HG03457 (cell line): Measurements from ENCODE around the gene SEC61A2.
"Not testable (repeated sequence)": the region's sequence is repeated elsewhere in the genome, so short reads cannot be mapped to it uniquely, and the experiment has no call there.

Experiments
- ATAC-seq: cut with Tn5 transposase; IDR thresholded peaks from one replicate; pipeline ENCODE4 v1.9.1; 2021; ENCODE audit warnings: moderate number of reproducible peaks; ENCODE audit not compliant: unreplicated experiment

SEC61A2 gene

DNA sequence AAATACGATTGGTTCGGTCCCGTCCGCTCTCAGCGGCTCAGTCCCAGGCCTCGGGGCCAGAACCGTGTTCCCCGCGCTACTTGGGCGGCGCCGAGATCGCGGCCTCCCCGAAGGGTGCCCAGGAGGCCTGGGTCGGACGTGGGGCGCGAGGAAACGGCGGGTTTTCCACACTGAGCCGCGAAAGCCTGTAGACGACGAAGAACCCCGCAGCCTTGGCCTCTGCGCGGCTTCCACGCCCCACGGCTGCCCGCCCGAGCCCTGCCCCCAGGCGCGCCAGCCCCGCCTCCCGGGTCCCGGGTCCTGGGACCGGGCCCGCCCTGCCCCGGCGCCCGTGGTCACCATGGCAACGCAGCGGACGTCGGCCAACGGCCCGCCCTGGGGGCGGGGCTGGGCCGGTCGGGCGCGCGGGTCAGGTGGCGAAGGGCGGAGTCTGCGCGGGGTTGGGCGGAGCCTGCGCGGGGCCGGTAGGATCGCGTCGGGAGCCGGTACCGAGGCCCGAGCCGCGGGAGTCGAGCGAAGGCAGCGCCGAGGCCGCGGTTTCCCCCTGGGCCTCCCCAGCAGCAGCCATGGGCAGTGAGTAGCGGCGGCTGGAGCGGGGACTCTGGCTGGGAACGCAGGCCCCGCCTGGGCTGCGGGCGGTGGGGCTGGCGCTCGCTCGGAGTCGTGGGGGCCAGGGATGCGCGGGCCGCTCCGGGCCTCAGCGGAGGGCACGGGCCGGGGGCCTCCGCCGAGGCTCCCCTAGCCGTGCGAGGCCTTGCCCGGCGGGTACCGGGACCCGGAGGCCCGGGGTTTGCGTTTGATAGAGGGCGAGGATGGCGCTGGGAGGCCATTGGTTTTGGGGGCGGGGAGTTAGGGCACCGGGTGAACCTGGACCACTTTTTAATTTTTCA lies at the start of gene SEC61A2:
Gene SEC61A2, plus strand, starts transcription at position 456 of the 890 bp plus-strand sequence. Its CDS starts 111 bp downstream, at position 567.
- peak; percentile 85 for ATAC-seq

DNA sequence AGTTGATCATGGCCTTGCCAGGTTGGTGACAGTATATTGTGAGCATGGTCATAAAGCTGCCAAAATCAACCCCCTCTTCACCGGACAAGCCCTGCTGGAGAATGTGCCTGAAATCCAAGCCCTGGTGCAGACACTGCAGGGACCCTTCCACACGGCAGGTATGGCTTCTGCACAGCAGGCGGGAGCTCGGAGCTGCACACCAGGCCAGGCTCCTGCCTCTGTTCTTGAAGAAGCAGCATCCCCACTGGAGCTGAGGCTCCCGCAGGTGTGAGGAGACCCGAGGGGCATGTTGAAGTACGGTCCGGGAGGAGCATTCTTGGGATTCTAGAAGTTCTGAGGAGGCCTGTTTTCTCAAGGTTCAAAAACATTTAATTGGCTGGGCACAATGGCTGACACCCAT lies 48.0 kb upstream of the SEC61A2 start:
- no peak for ATAC-seq

DNA sequence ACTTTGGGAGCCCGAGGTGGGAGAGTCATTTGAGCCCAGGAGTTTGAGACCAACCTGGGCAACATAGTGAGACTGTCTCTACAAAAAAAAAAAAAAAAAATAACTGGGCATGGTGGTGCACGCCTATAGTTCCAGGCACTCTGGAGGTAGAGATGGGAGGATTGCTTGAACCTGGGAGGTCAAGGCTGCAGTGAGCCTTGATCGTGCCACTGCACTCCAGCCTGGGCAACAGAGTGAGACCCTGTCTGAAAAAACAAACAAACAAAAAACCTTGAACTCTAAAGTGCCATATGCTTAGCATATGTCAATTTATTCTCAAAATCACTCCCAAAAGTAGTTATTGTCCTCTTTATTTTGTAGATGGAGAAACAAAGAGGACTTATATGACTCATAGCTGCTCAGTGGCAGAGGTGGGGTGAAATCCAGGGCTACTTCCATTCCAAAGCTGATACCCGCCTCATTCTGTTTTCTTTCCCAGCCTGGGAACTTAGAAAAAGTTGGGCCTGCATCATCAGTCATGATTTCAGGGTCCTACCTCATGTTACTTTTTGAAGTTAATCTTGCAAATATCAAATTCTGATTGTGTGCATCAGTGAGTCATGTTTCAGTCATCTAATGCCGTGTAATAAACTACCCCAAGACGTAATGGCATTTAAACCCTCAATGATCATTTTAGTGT lies 47.5 kb upstream of the SEC61A2 start:
- no peak for ATAC-seq

DNA sequence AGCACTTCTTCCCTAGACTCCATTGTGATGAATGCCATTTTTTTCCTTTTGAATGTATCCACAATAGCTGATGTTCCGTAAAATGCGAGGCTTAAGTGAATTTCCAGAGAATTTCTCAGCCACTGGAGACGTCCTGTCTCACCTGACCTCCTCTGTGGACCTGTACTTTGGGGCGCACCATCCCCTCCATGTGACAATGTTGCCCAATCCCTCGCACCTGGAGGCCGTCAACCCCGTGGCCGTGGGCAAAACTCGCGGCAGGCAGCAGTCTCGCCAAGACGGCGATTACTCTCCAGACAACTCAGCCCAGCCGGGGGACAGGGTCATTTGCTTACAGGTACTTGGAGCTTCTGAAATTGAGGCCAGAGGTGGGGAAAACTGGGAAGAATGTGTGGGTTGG lies 40.6 kb upstream of the SEC61A2 start:
- no peak for ATAC-seq

DNA sequence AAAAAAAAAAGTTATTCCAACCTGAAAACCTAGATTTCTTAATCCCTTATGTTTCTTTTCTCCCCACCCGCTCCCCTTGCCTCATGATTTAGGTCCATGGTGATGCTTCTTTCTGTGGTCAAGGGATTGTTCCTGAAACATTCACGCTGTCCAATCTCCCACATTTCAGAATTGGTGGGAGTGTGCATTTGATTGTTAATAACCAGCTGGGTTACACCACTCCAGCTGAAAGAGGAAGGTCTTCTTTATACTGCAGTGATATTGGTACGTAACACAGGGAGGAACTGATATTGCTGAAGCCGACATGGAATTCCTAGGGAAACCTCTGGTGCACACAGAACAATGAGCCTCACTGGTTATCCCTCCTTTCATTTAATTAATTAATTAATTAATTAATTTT lies 38.1 kb upstream of the SEC61A2 start:
- no peak for ATAC-seq

DNA sequence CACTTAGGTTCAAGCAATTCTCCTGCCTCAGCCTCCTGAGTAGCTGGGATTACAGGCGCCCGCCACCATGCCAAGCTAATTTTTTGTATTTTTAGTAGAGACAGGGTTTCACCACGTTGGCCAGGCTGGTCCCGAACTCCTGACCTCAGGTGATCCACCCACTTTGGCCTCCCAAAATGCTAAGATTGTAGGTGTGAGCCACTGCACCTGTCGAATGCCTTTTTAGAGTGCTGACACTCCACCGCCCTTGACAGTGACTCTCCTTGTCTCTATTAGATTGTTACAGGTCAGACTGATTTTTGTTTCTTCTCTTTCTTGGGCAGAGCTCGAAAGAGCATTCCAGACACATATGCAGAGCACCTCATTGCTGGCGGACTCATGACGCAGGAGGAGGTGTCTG lies 32.1 kb upstream of the SEC61A2 start:
- not testable (repeated sequence) for ATAC-seq

DNA sequence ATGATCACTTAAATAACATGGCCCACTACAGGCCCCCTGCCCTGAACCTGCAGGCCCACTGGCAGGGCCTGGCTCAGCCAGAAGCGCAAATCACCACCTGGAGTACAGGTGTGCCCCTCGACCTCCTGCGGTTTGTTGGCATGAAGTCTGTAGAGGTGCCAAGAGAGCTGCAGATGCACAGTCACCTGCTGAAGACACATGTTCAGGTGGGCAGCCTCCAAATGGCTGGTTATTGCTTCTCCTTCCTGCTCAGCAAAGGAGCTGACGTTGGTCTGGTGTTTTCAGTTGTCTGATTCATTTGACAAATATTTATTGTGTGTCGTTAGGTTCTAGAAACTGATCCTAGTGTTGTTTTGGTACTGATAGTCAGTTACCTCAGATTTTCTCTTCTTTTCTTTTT lies 31.7 kb upstream of the SEC61A2 start:
- no peak for ATAC-seq

DNA sequence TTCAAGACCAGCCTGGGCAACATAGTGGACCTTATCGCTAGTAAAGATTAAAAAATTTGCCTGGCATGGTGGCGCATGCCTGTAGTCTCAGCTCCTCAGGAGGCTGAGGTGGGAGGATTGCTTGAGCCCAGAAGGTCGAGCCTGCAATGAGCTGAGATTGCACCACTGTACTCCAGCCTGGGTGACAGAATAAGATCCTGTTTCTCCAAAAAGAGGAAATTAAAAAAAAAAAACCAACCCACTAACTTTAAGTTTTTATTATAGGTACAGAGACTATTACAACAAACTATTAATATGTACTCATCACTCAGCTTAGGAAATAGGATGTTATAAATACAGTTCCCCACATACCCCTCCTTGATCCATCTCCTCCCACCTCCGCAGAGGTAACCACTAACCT lies 30.5 kb upstream of the SEC61A2 start:
- ATAC-seq: no peak

DNA sequence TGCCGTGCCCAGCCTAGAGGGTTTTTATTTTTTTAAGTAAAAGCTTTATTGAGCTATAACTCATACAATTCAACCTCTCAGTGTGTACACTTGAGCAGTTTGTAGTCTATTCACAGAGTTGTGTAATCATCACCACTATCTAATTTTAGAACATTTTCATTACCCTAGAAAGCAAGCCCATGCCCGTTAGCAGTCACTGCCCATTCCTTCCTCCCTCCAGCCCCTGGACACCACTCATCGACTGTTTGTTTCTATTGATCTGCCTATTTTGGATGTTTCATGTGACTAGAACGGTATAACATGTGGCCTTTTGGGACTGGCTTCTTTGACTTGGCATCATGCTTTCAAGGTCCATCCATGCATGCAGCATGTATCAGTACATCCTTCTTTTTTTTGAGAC lies 25.7 kb upstream of the SEC61A2 start:
- no peak for ATAC-seq

DNA sequence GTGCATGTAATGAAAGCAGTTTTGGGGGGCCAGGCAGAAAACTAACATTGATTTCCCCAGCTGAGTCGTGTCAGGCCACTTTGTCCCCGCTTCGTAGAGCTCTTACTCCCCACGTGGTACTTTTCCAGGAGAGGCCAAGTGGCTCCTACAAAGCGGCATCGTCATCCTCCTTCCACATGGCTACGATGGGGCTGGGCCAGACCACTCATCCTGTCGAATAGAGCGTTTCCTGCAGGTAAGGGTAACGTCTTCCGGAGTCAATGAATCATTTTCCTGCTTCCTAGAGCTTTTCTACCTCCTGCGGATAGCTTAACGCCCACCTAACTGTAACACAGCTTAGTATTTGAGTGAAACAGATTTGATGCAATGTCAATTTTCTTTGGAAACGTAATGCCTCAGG lies 21.7 kb upstream of the SEC61A2 start:
- ATAC-seq: no peak

DNA sequence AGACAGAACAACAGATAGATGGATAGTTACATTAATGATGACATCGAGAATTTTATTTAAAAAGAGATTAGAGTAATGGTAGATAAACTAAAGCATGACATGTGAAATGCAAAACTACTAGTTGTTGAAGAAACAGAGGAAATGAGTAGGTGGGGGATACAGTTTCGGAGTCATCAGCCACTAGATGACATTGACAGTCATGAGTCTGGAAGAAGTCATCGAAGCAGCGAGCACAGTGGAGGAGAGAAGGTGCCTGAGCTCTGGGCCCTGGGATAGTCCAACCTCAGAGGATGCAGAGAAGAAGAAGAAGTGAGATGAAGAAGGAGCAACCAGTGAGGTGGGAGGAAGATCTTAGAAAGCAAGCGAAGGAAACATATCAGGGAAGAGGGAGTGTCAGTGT lies 20.2 kb upstream of the SEC61A2 start:
- ATAC-seq: no peak

DNA sequence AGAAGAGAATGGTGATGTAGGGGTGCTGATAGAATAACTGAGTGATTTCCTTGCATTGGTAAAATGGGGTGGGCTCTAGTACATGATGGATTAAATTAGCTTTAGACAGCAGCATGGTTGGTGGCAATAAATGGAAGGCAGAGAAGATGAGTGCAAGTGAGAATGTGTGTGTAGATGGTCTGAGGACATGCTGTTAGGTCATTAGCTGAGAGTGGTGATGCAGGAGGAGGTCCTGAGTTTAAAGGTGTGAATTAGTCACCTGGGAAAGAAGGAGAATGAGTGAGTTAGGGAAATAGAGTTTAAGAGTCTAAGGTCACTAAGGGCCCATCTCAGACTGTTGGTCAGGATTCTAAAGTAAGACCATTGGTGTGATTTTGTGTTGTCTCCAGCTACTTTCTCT lies 17.9 kb upstream of the SEC61A2 start:
- no peak for ATAC-seq

DNA sequence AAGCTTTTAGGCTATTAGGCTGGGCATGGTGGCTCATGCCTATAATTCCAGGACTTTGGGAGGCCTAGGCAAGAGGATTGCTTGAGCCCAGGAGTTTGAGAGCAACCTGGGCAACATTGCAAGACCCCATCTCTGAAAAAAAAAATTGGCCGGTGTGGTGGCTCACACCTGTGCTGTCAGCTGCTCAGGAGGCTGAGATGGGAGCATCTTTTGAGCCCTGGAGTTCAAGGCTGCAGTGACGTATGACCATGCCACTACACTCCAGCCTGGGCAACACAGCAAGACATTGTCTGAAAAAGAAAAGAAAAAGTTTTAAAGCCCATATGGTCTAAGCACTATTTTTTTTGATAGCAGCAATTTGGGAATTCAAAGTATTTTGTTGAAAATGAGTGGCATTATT lies 15.8 kb upstream of the SEC61A2 start:
- no peak for ATAC-seq

DNA sequence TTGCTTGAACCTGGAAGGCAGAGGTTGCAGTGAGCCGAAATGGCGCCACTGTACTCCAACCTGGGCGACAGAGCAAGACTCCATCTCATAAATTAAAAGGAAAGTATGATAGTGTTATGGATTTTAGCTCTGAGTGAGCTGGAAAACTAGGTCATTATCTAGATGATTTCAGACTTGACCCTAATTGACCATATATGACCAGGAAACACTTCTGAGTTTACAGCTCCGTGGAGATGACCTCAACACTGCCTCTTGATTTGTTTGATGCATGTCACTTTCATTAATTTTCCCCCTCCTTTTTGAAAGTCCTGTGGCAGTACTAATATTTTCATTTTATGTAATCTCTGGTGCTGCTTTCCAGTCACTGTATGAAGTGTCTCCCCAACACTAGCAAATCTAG lies 7.8 kb upstream of the SEC61A2 start:
- ATAC-seq: peak; percentile 26

DNA sequence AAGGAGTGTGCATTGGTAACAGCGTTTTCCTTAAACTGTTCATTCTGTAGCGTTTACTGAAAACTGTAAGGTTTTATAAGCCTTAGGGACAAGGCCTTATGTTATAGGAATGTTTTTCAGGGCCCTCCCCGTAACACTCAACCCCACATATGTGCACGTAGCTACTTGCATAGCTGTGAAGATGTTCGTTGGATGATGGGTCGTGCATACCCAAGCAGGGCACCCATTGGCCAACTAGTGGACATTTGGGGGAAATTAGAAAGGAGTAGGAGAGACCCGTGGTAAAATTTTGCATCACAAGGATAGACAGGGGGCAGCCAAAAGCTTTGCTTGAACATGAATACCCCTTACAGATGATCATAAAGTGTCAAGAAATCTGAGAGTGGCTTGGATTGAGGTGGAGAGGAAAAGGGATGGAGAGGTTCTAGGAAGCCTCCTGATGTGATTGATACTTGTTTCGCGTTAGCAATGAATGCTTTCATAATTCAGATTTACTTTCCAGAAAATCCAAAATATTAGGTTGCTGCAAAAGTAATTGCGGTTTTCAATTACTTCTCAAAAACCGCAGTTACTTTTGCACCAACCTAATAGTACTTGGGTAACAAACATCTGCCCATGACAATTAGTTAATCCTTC lies 878 bp downstream of the SEC61A2 start:
- ATAC-seq: no peak

DNA sequence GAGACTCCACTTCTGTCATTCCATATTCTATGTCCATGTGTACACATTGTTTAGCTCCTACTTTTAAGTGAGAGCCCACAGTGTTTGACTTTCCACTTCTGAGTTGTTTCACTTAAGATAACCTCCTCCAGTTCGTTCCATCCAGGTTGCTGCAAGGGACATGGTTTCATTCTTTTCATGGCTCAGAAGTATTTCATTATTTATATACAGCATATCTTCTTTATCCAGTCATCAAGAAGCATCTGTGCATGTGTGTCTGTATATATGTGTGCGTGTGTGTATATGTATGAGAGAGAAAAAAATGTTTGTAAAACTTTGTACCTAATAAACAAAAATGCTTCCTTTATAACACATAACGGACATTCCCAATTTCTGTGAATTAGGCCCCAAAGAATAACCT lies 6.2 kb downstream of the SEC61A2 start:
- no peak for ATAC-seq

DNA sequence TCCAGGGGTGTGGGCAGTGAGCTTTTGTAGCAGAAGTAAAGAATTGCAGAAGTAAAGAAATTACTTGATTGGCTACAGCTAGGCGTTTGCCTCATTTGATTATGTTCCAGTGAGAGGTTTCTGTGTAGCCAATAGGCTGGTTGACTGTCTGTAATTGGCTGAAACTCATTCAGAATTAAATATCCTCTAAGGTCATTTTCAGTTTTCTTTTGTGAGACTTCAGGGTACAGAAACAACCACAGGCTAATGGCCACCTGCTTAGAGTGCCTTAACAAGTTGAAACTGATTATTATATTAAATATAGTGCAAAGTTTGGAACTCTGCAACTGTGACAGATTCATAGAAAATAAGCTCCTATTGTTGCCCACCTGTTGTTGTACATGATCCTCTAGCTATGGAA lies 10.6 kb downstream of the SEC61A2 start:
- no peak for ATAC-seq

DNA sequence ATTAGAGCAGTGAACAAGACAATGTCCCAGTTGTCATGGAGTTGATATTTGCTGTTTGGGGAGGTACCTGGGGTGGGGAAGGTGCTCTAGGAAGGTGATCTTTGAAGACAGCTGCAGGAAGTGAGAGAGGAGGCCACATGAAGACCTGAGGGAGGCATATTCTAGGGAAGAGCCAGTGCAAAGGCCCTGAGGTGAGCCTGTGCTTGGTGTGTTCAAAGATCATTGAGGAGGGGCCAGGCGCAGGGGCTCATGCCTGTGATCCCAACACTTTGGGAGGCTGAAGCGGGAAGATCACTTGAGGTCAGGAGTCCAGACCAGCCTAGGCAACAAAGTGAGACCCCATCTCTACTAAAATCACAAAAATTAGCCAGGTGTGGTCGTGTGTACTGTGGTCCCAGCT lies 15.1 kb downstream of the SEC61A2 start:
- ATAC-seq: no peak

DNA sequence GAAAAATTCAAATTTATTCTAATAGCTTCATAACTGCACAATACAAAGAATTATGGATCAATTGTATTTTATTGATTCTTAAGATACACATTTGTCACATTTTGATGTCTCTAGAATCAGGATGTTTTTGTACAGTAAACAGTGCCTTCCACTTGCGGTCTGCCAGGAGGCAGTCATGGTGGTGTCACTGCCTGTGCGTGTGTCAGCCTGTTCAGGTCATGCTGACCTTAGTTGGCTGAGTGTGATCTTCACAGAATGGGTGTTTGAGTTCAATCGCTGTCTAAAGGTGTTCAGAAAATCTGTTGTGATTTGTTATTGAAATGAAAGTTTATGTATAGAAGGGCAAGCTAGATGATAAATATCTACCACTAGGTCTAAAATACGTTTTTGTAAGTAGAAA lies 20.7 kb downstream of the SEC61A2 start:
- ATAC-seq: no peak

DNA sequence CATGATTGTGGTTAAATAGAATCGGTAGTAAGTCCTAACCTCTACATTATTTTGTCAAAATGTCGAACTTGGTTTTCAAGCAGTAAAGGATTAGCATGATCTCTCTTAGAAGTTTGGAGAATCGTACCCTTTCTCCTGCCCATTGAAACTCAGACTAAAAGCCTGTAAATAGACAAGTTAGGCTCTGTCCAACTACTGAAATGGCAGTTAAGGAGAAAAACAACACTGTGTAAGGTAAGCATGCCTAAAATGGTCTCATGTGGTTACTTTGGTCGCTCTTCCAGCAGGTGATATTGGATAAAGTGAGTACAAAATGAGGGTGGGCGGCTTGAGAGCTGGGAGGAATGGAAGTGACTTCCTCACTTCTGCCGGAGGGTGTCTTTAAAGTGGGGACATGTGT lies 25.0 kb downstream of the SEC61A2 start:
- ATAC-seq: no peak

DNA sequence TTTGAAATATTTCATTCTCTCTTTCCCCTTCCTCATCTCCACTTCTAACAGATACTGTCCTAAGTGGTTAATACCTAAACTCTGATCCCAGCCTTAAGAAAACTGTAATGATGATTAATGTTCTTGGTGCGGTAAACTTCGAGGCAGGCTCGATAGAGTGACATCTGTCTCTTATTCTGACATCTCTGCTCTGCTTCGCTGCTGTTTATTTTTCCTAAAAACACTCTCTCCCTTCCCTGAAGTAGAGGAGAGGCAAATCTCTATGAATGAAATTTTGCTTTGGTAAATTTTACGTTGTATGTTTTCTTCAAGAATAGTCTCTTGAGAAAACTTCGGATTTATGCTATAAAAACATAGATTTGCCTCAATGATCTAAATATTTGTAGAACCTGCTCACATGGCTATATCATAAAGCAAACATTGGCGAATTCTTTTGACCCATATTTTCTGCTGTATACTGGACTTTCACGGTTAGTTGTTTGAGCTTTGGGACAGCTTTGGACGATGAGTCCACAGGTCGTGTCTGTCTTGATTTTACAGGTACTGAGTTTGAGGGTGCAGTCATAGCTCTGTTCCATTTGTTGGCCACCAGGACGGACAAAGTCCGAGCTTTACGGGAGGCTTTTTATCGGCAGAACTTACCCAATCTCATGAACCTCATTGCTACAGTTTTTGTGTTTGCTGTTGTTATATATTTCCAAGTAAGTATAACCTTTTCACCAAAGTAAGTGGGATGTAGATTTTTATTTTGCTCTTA lies 27.1 kb downstream of the SEC61A2 start:
- ATAC-seq: no peak
